Fibroblast of upper back skin (primary cell): ENCODE results near the gene NEB.
A peak's percentile ranks its signal among the peaks of the same experiment; 100 is the strongest.
"Not testable (repeated sequence)": the region's sequence is repeated elsewhere in the genome, so short reads cannot be mapped to it uniquely, and the experiment has no call there.

ENCODE experiments used
- DNase-seq: peaks from one replicate; pipeline ENCODE4 v3.0.0-alpha.2; 2013

Gene NEB

GRCh38 chr2:151760139-151760650 lies 25.9 kb upstream of the NEB start:
- no peak for DNase-seq

- DNase-seq = no peak
Measured at GRCh38 chr2:151758744-151759143, 24.5 kb upstream of the NEB start.

GRCh38 chr2:151757861-151758260 lies 23.6 kb upstream of the NEB start:
- no peak for DNase-seq

GRCh38 chr2:151756820-151757219 lies 22.5 kb upstream of the NEB start:
- DNase-seq = no peak

- DNase-seq = no peak
Measured at GRCh38 chr2:151754253-151754897, 20.1 kb upstream of the NEB start.

GRCh38 chr2:151753540-151753939 lies 19.3 kb upstream of the NEB start:
- DNase-seq = no peak

GRCh38 chr2:151745261-151745660 lies 11.0 kb upstream of the NEB start:
- not testable (repeated sequence) for DNase-seq

- peak; percentile 41 for DNase-seq
Measured at GRCh38 chr2:151730262-151730975, 3.9 kb downstream of the NEB start.

GRCh38 chr2:151729837-151730236 lies 4.4 kb downstream of the NEB start:
- no peak for DNase-seq

GRCh38 chr2:151729415-151729811 lies 4.9 kb downstream of the NEB start:
- DNase-seq = no peak

- no peak for DNase-seq
Measured at GRCh38 chr2:151728804-151729414, 5.4 kb downstream of the NEB start.

- no peak for DNase-seq
Measured at GRCh38 chr2:151727593-151728552, 6.4 kb downstream of the NEB start.

- DNase-seq = no peak
Measured at GRCh38 chr2:151721161-151721560, 13.1 kb downstream of the NEB start.

- no peak for DNase-seq
Measured at GRCh38 chr2:151720521-151720920, 13.8 kb downstream of the NEB start.

GRCh38 chr2:151718796-151719195 lies 15.5 kb downstream of the NEB start:
- DNase-seq = no peak

- no peak for DNase-seq
Measured at GRCh38 chr2:151718247-151718646, 16.0 kb downstream of the NEB start.

- peak; percentile 29 for DNase-seq
Measured at GRCh38 chr2:151716721-151717120, 17.6 kb downstream of the NEB start.

GRCh38 chr2:151713291-151713903 lies 20.9 kb downstream of the NEB start:
- no peak for DNase-seq

GRCh38 chr2:151711025-151711424 lies 23.3 kb downstream of the NEB start:
- no peak for DNase-seq

GRCh38 chr2:151708788-151709187 lies 25.5 kb downstream of the NEB start:
- no peak for DNase-seq

GRCh38 chr2:151707857-151708256 lies 26.4 kb downstream of the NEB start:
- no peak for DNase-seq

GRCh38 chr2:151704480-151704961 lies 29.8 kb downstream of the NEB start:
- DNase-seq = not testable (repeated sequence)
